ENCODE results near the gene PRKAG2.

DNA sequence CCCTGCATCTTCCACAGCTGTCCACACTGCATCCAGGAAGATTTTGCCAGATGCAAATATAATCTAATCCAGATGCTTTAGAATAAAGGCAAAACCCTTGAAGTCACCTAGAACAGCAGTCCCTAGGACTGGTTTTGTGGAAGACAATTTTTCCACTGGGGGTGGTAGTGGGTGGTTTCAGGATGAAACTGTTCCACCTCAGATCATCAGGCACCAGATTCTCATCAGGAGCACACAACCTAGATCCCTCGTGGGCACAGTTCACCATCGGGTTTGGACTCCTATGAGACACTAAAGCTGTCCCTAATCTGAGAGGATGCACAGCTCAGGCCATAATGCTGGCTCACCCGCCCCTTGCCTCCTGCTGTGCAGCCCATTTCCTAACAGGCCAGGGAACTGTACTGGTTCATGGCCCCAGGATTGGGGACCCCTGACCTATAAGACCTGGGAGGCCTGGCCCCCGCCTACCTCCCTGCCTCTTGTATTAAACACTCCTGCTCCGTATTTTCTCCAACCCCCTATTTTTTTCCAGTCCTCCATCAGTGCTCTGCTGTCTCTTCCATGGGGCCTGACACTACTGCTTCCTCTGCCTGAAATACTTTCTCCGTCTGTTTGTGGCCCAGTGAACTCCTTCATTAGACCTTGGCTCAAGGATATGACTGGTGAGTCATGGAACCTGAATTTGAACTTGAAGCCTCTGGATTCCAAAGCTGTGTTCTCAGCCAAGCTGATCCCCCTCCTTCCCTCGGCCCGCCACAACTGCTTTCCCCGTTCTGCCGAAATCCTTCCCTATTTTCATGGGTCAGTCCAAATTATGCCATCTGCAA lies 277.3 kb downstream of the PRKAG2 start:
- no peak for TF ChIP-seq EZH2 (IDR thresholded peaks at IDR 0.05; ENCODE audit: low read length, unreplicated experiment)
- no peak for TF ChIP-seq CTCF (conservative IDR thresholded peaks at IDR 0.05; ENCODE audit: low read depth, low read length)

Measured in PC-3 (cell line).